Measurements from ENCODE around the gene ALDH1A2. TPM values are rescaled to one million over a fixed set of nuclear protein-coding genes. Genes with fewer than 3 reads are reported as not detected.
A peak's percentile ranks its signal among the peaks of the same experiment; 100 is the strongest.

The ALDH1A2 gene
- total RNA-seq, 1 experiment from 2014 or later = 0.22 TPM

- BruUV-seq (replicated peaks) = no TSS peak
- no peaks in the 10 kb centered on the region for H3F3A ChIP-seq (ENCODE audit: low read length, unreplicated experiment)
- DNase-seq (no peak), ATAC-seq (no peak)
- H3K9ac ChIP-seq (ENCODE audit: low read length) = no peak overlapping the region
- no peak overlapping the region for H3K4me2 ChIP-seq (ENCODE audit: low read length)
- H3K4me1 ChIP-seq (ENCODE audit: insufficient read depth, low read length) = peaks cover 17% of the 10 kb centered on the region
- no peaks in the 10 kb centered on the region for H3K27me3 ChIP-seq (ENCODE audit: low read length)
- H3K4me3 ChIP-seq (ENCODE audit: low read length) = no peak overlapping the region
- ChIA-PET POLR2A (ENCODE audit: unreplicated experiment) (no interaction called here), CTCF (no interaction called here)
- intact Hi-C loops (cut with micrococcal nuclease) = loop anchor here (5.0 kb wide), 1 partner anchor 49 kb away; no protein-coding TSS in a partner anchor
- TF ChIP-seq EZH2 (IDR thresholded peaks at IDR 0.05; ENCODE audit: low read length, unreplicated experiment) (no peak), EZH2phosphoT487 (IDR thresholded peaks at IDR 0.05; ENCODE audit: borderline replicate concordance, low read length) (no peak), CTCF (conservative IDR thresholded peaks at IDR 0.05; ENCODE audit: low read depth, low read length) (no peak)
- H3K27ac ChIP-seq (ENCODE audit: low read length) = no peak overlapping the region
- no peaks in the 10 kb centered on the region for H4K20me1 ChIP-seq (ENCODE audit: low read length)
- no peaks in the 10 kb centered on the region for H3K9me2 ChIP-seq (replicated peaks; ENCODE audit: low read length)
- no peaks in the 10 kb centered on the region for H3K79me2 ChIP-seq (ENCODE audit: low read length)
- H3K36me3 ChIP-seq (ENCODE audit: low read depth, low read length) = no peaks in the 10 kb centered on the region
- H3K9me3 ChIP-seq (ENCODE audit: low read length) = no peaks in the 10 kb centered on the region
- no peak overlapping the region for H2AFZ ChIP-seq (ENCODE audit: low read length)
These were observed 144.6 kb downstream of the ALDH1A2 start for GRCh38 chr15:57920911-57921310.

GRCh38 chr15:57919754-57920153 is 145.8 kb downstream of the ALDH1A2 start:
- BruUV-seq (replicated peaks) = no TSS peak

More at GRCh38 chr15:57919754-57920153, 145.8 kb downstream of the ALDH1A2 start:
- no peak overlapping the region for H3K4me2 ChIP-seq (ENCODE audit: low read length)
- CTCF ChIA-PET = interaction anchor here (0.6 kb wide), 1 partner anchor 151 kb away, joined by 4 read pairs; no protein-coding TSS in a partner anchor
- H3K9me3 ChIP-seq (ENCODE audit: low read length) = no peaks in the 10 kb centered on the region
- intact Hi-C loops (cut with micrococcal nuclease) = loop anchor here (5.0 kb wide), 1 partner anchor 47 kb away; no protein-coding TSS in a partner anchor
- no peaks in the 10 kb centered on the region for H3F3A ChIP-seq (ENCODE audit: low read length, unreplicated experiment)
- DNase-seq (peak; percentile 67), ATAC-seq (peak; percentile 60)
- H3K9me2 ChIP-seq (replicated peaks; ENCODE audit: low read length) = no peaks in the 10 kb centered on the region
- peaks cover 17% of the 10 kb centered on the region for H3K4me1 ChIP-seq (ENCODE audit: insufficient read depth, low read length)
- POLR2A ChIA-PET (ENCODE audit: unreplicated experiment) = interaction anchor here (0.7 kb wide), 1 partner anchor 27 kb away, joined by 3 read pairs; no protein-coding TSS in a partner anchor
- no peaks in the 10 kb centered on the region for H3K79me2 ChIP-seq (ENCODE audit: low read length)
- TF ChIP-seq EZH2phosphoT487 (IDR thresholded peaks at IDR 0.05; ENCODE audit: borderline replicate concordance, low read length) (no peak), CTCF (conservative IDR thresholded peaks at IDR 0.05; ENCODE audit: low read depth, low read length) (no peak), EZH2 (IDR thresholded peaks at IDR 0.05; ENCODE audit: low read length, unreplicated experiment) (no peak)
- H3K27ac ChIP-seq (ENCODE audit: low read length) = no peak overlapping the region
- H4K20me1 ChIP-seq (ENCODE audit: low read length) = no peaks in the 10 kb centered on the region
- H3K36me3 ChIP-seq (ENCODE audit: low read depth, low read length) = no peaks in the 10 kb centered on the region
- H3K9ac ChIP-seq (ENCODE audit: low read length) = no peak overlapping the region
- no peak overlapping the region for H2AFZ ChIP-seq (ENCODE audit: low read length)
- H3K4me3 ChIP-seq (ENCODE audit: low read length) = no peak overlapping the region
- H3K27me3 ChIP-seq (ENCODE audit: low read length) = no peaks in the 10 kb centered on the region

Data from PC-3 (cell line).